CD4-positive, alpha-beta T cell (primary cell): Measurements from ENCODE around the gene PLEKHO1. TPM values are rescaled to one million over a fixed set of nuclear protein-coding genes. Genes with fewer than 3 reads are reported as not detected.

ENCODE experiments used
- ATAC-seq: fragments of 200-7000 bp; cut with Tn5 transposase; one replicate; pipeline ENCODE4 v1.10.0; 2022; ENCODE audit warnings: mild to moderate bottlenecking; ENCODE audit not compliant: poor library complexity
- CTCF ChIA-PET: fragments of 350-600 bp; sonication (Branson Sonifier 250); formaldehyde crosslinking; loops from one replicate; lab custom pipeline; 2021; ENCODE audit warnings: antibody characterized with exemption, inconsistent platforms; lab: Charles Lee
- POLR2A ChIA-PET: fragments of 350-600 bp; sonication (Branson Sonifier 250); formaldehyde crosslinking; loops from one replicate; lab custom pipeline; 2021; ENCODE audit warnings: antibody characterized with exemption, inconsistent platforms; lab: Charles Lee
- DNase-seq, 14 experiments: peaks; one replicate each; pipeline ENCODE4 v3.0.0-alpha.2; 2013 to 2020; ENCODE audit warnings: mixed read lengths in 2 of 14
- H3K27ac ChIP-seq, 2 donors: one replicate each; pipeline versions ENCODE4 v1.5.1 to v1.7.0; 2013; ENCODE audit warnings: low read length in 2 of 2, low read depth in 1 of 2, mild to moderate bottlenecking in 1 of 2
- H3K27me3 ChIP-seq, 2 experiments: 1 replicate in 1 of 2; 2 replicates in 1 of 2; pipeline versions ENCODE4 v1.6.1 to v1.7.0; 2013; ENCODE audit warnings: low read length in 2 of 2, control low read depth in 1 of 2, mild to moderate bottlenecking in 1 of 2, moderate library complexity in 1 of 2; ENCODE audit not compliant: insufficient read depth in 2 of 2, control insufficient read depth in 1 of 2
- H3K36me3 ChIP-seq: one replicate; pipeline ENCODE4 v1.6.1; 2013; ENCODE audit warnings: low read length, control low read depth; ENCODE audit not compliant: insufficient read depth
- H3K4me1 ChIP-seq: one replicate; pipeline ENCODE4 v1.6.1; 2013; ENCODE audit warnings: low read length, control low read depth; ENCODE audit not compliant: insufficient read depth
- H3K4me3 ChIP-seq: one replicate; pipeline ENCODE4 v1.5.1; 2013; ENCODE audit warnings: mild to moderate bottlenecking, low read length, moderate library complexity
- H3K9me3 ChIP-seq, 2 experiments: 1 replicate in 1 of 2; 2 replicates in 1 of 2; pipeline versions ENCODE4 v1.6.1 to v1.7.0; 2013; ENCODE audit warnings: low read length in 2 of 2, mild to moderate bottlenecking in 2 of 2, control low read depth in 1 of 2, moderate library complexity in 1 of 2; ENCODE audit not compliant: control insufficient read depth in 1 of 2, insufficient read depth in 1 of 2
- H3K27ac Mint-ChIP-seq: one replicate; pipeline ENCODE4 v1.8.0; 2020; ENCODE audit warnings: mixed read lengths
- H3K27me3 Mint-ChIP-seq: one replicate; pipeline ENCODE4 v1.8.0; 2021; ENCODE audit warnings: mixed read lengths
- H3K36me3 Mint-ChIP-seq: one replicate; pipeline ENCODE4 v1.8.0; 2021; ENCODE audit warnings: low read depth, mixed read lengths
- H3K4me1 Mint-ChIP-seq: one replicate; pipeline ENCODE4 v1.8.0; 2021; ENCODE audit warnings: low read depth, mixed read lengths
- H3K4me3 Mint-ChIP-seq: one replicate; pipeline ENCODE4 v1.8.0; 2020; ENCODE audit warnings: mild to moderate bottlenecking, mixed read lengths
- H3K9me3 Mint-ChIP-seq: one replicate; pipeline ENCODE4 v1.8.0; 2020; ENCODE audit warnings: mixed read lengths
- intact Hi-C, 2 experiments: fragments of 100-400 bp; cut with DNase I in 1 of 2; cut with micrococcal nuclease in 1 of 2; formaldehyde crosslinking; loops; one replicate each; pipeline versions ENCODE4 v1.15.1 to v1.9.0; 2023 to 2025; cut with DNase I, micrococcal nuclease
- total RNA-seq, 174 experiments: library from RNA in 2 of 174; stranded (reverse) in 2 of 174; gene quantifications; one replicate each; pipeline ENCODE4 v1.2.3 and lab custom pipeline; 2021 to 2026
- TF ChIP-seq, protein P1 (sequence below): fragments of 200-600 bp; IDR thresholded peaks from one replicate; pipeline ENCODE4 v1.8.0; 2022; ENCODE audit warnings: antibody characterized with exemption, mild to moderate bottlenecking

PLEKHO1 gene
- total RNA-seq, 2 experiments from 2014 or later: 97.6 to 110 TPM

DNA sequence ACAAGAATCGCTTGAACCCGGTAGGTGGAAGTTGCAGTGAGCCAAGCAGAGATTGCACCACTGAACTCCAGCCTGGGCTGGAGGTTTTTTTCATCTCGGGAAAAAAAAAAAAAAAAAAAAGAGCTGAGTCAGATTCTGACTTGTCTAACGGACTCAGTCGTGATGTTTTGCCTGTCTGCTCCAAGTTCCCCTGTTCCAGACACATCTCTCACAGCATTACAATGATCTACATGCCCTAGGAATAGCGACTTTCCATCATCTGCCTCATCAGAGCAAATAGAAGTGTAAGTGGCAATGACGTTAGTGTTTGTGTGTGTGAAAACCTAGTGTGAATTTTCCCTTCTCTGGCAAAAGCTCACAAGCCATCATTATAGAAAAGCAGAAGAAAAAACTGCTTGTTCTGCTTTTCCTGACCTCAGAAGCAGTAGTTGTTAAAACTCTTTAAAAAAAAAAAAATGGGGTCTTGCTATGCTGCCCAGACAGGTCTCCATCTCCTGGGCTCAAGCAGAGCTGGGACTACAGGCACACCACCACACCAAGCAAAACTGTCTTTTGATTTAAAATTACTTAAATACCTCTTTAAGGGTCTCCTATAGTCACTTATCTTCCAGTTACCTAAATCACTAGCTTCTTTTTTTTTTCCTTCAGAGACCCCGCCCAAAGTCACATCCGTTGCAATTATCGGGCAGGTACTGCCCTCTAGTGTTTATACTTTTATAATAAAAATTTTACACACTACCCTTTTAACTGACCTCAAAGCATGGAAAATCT, 37.3 kb downstream of the PLEKHO1 start:
- Histone ChIP-seq H3K27ac (no peak overlapping the region), H3K4me3 (no peak overlapping the region), H3K27me3 (peaks cover 0 to 3% of the 10 kb centered on the region in 2 experiments), H3K9me3 (no peaks in the 10 kb centered on the region), H3K4me1 (peaks cover 10% of the 10 kb centered on the region), H3K36me3 (no peaks in the 10 kb centered on the region)
- TF ChIP-seq, protein P1, sequence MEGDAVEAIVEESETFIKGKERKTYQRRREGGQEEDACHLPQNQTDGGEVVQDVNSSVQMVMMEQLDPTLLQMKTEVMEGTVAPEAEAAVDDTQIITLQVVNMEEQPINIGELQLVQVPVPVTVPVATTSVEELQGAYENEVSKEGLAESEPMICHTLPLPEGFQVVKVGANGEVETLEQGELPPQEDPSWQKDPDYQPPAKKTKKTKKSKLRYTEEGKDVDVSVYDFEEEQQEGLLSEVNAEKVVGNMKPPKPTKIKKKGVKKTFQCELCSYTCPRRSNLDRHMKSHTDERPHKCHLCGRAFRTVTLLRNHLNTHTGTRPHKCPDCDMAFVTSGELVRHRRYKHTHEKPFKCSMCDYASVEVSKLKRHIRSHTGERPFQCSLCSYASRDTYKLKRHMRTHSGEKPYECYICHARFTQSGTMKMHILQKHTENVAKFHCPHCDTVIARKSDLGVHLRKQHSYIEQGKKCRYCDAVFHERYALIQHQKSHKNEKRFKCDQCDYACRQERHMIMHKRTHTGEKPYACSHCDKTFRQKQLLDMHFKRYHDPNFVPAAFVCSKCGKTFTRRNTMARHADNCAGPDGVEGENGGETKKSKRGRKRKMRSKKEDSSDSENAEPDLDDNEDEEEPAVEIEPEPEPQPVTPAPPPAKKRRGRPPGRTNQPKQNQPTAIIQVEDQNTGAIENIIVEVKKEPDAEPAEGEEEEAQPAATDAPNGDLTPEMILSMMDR: peak; percentile 86
- intact Hi-C loops: loop anchor here (1.0 kb wide), 3 partner anchors 114 to 225 kb away; no protein-coding TSS in a partner anchor
- no peaks in the 10 kb centered on the region for H3K9me3 Mint-ChIP-seq
- H3K4me3 Mint-ChIP-seq: no peak overlapping the region
- H3K27me3 Mint-ChIP-seq: peaks cover 4% of the 10 kb centered on the region
- H3K4me1 Mint-ChIP-seq: peaks cover 9% of the 10 kb centered on the region
- ChIA-PET POLR2A (interaction anchor here (0.6 to 2.5 kb wide), 14 partner anchors 25 to 300 kb away, joined by 3 to 36 read pairs (median 4); partner anchors contain the start of gene PLEKHO1), CTCF (interaction anchor here (0.6 to 2.9 kb wide), 23 partner anchors 8 to 299 kb away, joined by 3 to 31 read pairs (median 4); partner anchors contain the start of gene OTUD7B)
- DNase-seq (peak in 7 of 14 experiments; percentile 6 to 79 (median 49)), ATAC-seq (peak; percentile 84)
- no peaks in the 10 kb centered on the region for H3K36me3 Mint-ChIP-seq
- H3K27ac Mint-ChIP-seq: no peak overlapping the region

DNA sequence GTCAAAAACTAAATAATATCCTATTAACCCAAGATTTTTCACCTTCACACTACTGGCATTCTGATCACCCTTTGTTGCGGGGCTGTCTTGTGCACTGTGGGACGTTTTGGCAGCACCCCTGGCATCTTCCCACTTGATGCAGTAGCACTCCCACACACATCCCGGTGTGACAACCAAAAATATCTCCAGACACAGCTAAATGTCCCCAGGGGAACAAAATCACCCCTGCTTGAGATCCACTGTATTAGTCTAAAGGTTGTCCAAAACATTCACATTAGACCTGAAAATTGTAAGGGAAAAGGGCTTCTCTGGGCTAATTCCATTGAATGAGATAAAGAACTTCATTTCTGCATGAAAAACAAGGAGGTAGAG, 37.8 kb downstream of the PLEKHO1 start:
- Mint-ChIP-seq H3K9me3 (no peaks in the 10 kb centered on the region), H3K27ac (no peak overlapping the region), H3K4me1 (peaks cover 9% of the 10 kb centered on the region), H3K27me3 (peaks cover 4% of the 10 kb centered on the region), H3K4me3 (no peak overlapping the region), H3K36me3 (no peaks in the 10 kb centered on the region)
- H3K27ac ChIP-seq: no peak overlapping the region
- H3K27me3 ChIP-seq: peaks cover 0 to 3% of the 10 kb centered on the region in 2 experiments
- TF ChIP-seq, protein P1: peak; percentile 53
- intact Hi-C loops: loop anchor here (1.0 kb wide), 3 partner anchors 114 to 225 kb away; no protein-coding TSS in a partner anchor
- H3K4me3 ChIP-seq: no peak overlapping the region
- H3K9me3 ChIP-seq: no peaks in the 10 kb centered on the region
- CTCF ChIA-PET: interaction anchor here (0.7 to 2.9 kb wide), 17 partner anchors 9 to 299 kb away, joined by 3 to 31 read pairs (median 4); partner anchors contain the start of gene OTUD7B
- no peaks in the 10 kb centered on the region for H3K36me3 ChIP-seq
- peaks cover 10% of the 10 kb centered on the region for H3K4me1 ChIP-seq
- POLR2A ChIA-PET: interaction anchor here (0.8 to 2.5 kb wide), 10 partner anchors 26 to 301 kb away, joined by 3 to 36 read pairs (median 4); partner anchors contain the start of gene PLEKHO1
- DNase-seq (peak in 1 of 14 experiments; percentile 5), ATAC-seq (peak; percentile 43)

DNA sequence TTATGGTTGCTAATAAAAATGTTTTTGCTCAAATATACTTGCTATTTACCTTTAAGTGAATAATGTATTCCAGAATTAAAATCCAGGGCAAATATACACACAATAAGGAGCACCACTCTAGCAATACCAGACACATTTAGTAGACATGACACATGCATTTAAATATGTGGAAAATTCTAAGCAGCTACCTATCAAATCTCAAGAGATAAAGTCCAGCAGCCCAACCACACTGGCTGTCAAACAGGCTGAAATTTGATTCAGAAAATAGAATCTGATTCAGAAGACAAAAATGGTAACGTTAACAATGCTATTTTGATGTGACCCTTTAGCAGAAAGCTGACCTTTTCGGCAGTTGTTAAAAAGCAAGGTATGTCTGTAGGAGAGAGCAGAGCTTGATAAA, 42.3 kb downstream of the PLEKHO1 start:
- DNase-seq: no peak

More for the DNA sequence above, 42.3 kb downstream of the PLEKHO1 start:
- H3K4me3 Mint-ChIP-seq: no peak overlapping the region
- CTCF ChIA-PET: no interaction called here
- H3K4me1 Mint-ChIP-seq: peaks cover 6% of the 10 kb centered on the region
- H3K9me3 ChIP-seq: no peaks in the 10 kb centered on the region
- H3K36me3 Mint-ChIP-seq: no peaks in the 10 kb centered on the region
- peaks cover 9% of the 10 kb centered on the region for H3K27me3 Mint-ChIP-seq
- H3K4me3 ChIP-seq: no peak overlapping the region
- ATAC-seq: no peak
- intact Hi-C loops: no loop called here
- peaks cover 0 to 3% of the 10 kb centered on the region in 2 experiments for H3K27me3 ChIP-seq
- H3K4me1 ChIP-seq: peaks cover 5% of the 10 kb centered on the region
- TF ChIP-seq, protein P1: no peak
- H3K27ac ChIP-seq: no peak overlapping the region
- POLR2A ChIA-PET: no interaction called here
- no peak overlapping the region for H3K27ac Mint-ChIP-seq
- H3K36me3 ChIP-seq: no peaks in the 10 kb centered on the region
- no peaks in the 10 kb centered on the region for H3K9me3 Mint-ChIP-seq
